ENCODE data around the gene FBLN2. TPM values are rescaled to one million over a fixed set of nuclear protein-coding genes. Genes with fewer than 3 reads are reported as not detected.

The FBLN2 gene
- total RNA-seq, 1 donor from 2014 or later: 9.1 TPM

Other genes with a start within 250 kb of the FBLN2 start
- 7.6 TPM for gene NUP210, start 128.8 kb upstream of the FBLN2 start, total RNA-seq
- gene HDAC11, start 68.8 kb upstream of the FBLN2 start, total RNA-seq: 13.5 TPM

All from temporal lobe (tissue), 1 donor.